RPMI7951 (cell line): ENCODE results near the gene SYAP1. TPM values are rescaled to one million over a fixed set of nuclear protein-coding genes. Genes with fewer than 3 reads are reported as not detected.
"Not testable (repeated sequence)": the region's sequence is repeated elsewhere in the genome, so short reads cannot be mapped to it uniquely, and the experiment has no call there.

Experiments
- DNase-seq: peaks from one replicate; pipeline ENCODE4 v3.0.0-alpha.2; 2012; ENCODE audit warnings: low read depth
- total RNA-seq: library from RNA; depleted of rRNA; stranded (reverse); fragments of >200 nt; shearing (Covaris generic); gene quantifications from 2 replicates; pipeline ENCODE4 v1.2.3, GENCODE V29; 2014

Gene SYAP1
- total RNA-seq, 1 experiment from 2014 or later, result 28.1 TPM

- no peak for DNase-seq
Observed at GRCh38 chrX:16725072-16725471, 5.7 kb downstream of the SYAP1 start.

GRCh38 chrX:16726347-16726988, 7.1 kb downstream of the SYAP1 start:
- DNase-seq, result not testable (repeated sequence)

GRCh38 chrX:16727637-16728036, 8.2 kb downstream of the SYAP1 start:
- no peak for DNase-seq

- DNase-seq, result no peak
Observed at GRCh38 chrX:16730450-16730849, 11.0 kb downstream of the SYAP1 start.

- no peak for DNase-seq
Observed at GRCh38 chrX:16733013-16733412, 13.6 kb downstream of the SYAP1 start.

- no peak for DNase-seq
Observed at GRCh38 chrX:16737024-16737423, 17.6 kb downstream of the SYAP1 start.

GRCh38 chrX:16739574-16739973, 20.2 kb downstream of the SYAP1 start:
- no peak for DNase-seq

GRCh38 chrX:16743604-16744325, 24.4 kb downstream of the SYAP1 start:
- DNase-seq, result peak; percentile 75

- DNase-seq, result no peak
Observed at GRCh38 chrX:16745102-16745501, 25.7 kb downstream of the SYAP1 start.

- no peak for DNase-seq
Observed at GRCh38 chrX:16745659-16746058, 26.2 kb downstream of the SYAP1 start.

- DNase-seq, result no peak
Observed at GRCh38 chrX:16748425-16748824, 29.0 kb downstream of the SYAP1 start.

- DNase-seq, result no peak
Observed at GRCh38 chrX:16750136-16750535, 30.7 kb downstream of the SYAP1 start.

- no peak for DNase-seq
Observed at GRCh38 chrX:16754019-16754418, 34.6 kb downstream of the SYAP1 start.

GRCh38 chrX:16756724-16757123, 37.3 kb downstream of the SYAP1 start:
- DNase-seq, result no peak

GRCh38 chrX:16761500-16761899, 42.1 kb downstream of the SYAP1 start:
- DNase-seq, result not testable (repeated sequence)

GRCh38 chrX:16762579-16762978, 43.2 kb downstream of the SYAP1 start:
- DNase-seq, result no peak

GRCh38 chrX:16765594-16765993, 46.2 kb downstream of the SYAP1 start:
- no peak for DNase-seq

GRCh38 chrX:16770970-16771482, 51.6 kb downstream of the SYAP1 start:
- no peak for DNase-seq

GRCh38 chrX:16771483-16772398, 52.3 kb downstream of the SYAP1 start:
- DNase-seq, result peak; percentile 52

GRCh38 chrX:16772460-16772859, 53.0 kb downstream of the SYAP1 start:
- no peak for DNase-seq

GRCh38 chrX:16774746-16775145, 55.3 kb downstream of the SYAP1 start:
- DNase-seq, result no peak

GRCh38 chrX:16778545-16778944, 59.1 kb downstream of the SYAP1 start:
- no peak for DNase-seq
